ENCODE measurements around the gene ZFR. TPM values are rescaled to one million over a fixed set of nuclear protein-coding genes. Genes with fewer than 3 reads are reported as not detected.

Gene ZFR
- total RNA-seq, 1 donor from 2014 or later, result 77.1 TPM

DNA sequence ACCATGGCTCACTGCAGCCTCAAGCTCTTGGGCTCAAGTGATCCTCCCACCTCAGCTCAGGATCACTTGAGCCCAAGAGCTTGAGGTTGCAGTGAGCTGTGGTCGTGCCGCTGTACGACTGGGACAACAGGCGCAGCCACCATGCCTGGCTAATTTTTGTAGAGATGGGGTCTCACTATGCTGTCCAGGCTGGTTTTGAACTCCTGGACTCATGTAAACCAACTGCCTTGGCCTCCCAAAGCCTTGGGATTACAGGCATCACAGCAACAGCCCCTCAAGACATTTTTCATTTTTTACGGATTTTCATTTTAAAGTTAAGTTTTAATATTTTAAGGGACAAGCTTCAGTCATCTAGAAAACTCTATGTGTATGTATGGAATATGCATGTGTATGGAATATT, 78.9 kb downstream of the ZFR start:
- no peak for DNase-seq (ENCODE audit: low spot score)
- peaks cover 13% of the 10 kb centered on the region for H3K36me3 Mint-ChIP-seq (ENCODE audit: low read depth)

DNA sequence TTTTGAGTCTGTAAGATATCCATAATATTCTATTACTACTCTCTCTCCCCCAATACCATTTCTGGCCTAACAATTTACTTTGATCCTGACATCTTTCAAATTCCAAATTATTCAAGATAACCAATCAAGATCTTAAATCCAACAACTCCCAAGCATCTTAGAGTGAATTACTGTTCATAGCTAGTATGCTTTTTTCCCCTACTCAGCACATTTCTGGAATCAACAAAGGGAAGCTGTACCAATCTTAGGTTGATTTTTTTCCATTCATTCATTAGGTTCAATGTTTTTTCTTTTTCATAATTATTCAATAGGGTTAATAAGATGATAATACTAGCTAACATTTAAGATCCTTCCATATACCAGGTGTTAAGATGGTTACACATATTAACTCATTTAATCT, 81.5 kb downstream of the ZFR start:
- H3K4me3 Mint-ChIP-seq (ENCODE audit: unreplicated experiment), result no peak overlapping the region
- TF ChIP-seq, protein P1, sequence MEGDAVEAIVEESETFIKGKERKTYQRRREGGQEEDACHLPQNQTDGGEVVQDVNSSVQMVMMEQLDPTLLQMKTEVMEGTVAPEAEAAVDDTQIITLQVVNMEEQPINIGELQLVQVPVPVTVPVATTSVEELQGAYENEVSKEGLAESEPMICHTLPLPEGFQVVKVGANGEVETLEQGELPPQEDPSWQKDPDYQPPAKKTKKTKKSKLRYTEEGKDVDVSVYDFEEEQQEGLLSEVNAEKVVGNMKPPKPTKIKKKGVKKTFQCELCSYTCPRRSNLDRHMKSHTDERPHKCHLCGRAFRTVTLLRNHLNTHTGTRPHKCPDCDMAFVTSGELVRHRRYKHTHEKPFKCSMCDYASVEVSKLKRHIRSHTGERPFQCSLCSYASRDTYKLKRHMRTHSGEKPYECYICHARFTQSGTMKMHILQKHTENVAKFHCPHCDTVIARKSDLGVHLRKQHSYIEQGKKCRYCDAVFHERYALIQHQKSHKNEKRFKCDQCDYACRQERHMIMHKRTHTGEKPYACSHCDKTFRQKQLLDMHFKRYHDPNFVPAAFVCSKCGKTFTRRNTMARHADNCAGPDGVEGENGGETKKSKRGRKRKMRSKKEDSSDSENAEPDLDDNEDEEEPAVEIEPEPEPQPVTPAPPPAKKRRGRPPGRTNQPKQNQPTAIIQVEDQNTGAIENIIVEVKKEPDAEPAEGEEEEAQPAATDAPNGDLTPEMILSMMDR (IDR thresholded peaks at IDR 0.05), result no peak
- H3K36me3 Mint-ChIP-seq (ENCODE audit: low read depth), result peaks cover 11% of the 10 kb centered on the region
- no peak for DNase-seq (ENCODE audit: low spot score)
- no peak overlapping the region for H3K27ac Mint-ChIP-seq (ENCODE audit: unreplicated experiment)
- H3K27me3 Mint-ChIP-seq (ENCODE audit: low read depth), result no peaks in the 10 kb centered on the region
- H3K4me1 Mint-ChIP-seq (ENCODE audit: low read depth), result no peaks in the 10 kb centered on the region
- H3K9me3 Mint-ChIP-seq (ENCODE audit: low read depth), result no peaks in the 10 kb centered on the region

More for the DNA sequence above, 78.9 kb downstream of the ZFR start:
- TF ChIP-seq, protein P1 (IDR thresholded peaks at IDR 0.05), result no peak
- no peaks in the 10 kb centered on the region for H3K27me3 Mint-ChIP-seq (ENCODE audit: low read depth)
- H3K9me3 Mint-ChIP-seq (ENCODE audit: low read depth), result no peaks in the 10 kb centered on the region
- H3K27ac Mint-ChIP-seq (ENCODE audit: unreplicated experiment), result no peak overlapping the region
- H3K4me3 Mint-ChIP-seq (ENCODE audit: unreplicated experiment), result no peak overlapping the region
- peaks cover 11% of the 10 kb centered on the region for H3K4me1 Mint-ChIP-seq (ENCODE audit: low read depth)

DNA sequence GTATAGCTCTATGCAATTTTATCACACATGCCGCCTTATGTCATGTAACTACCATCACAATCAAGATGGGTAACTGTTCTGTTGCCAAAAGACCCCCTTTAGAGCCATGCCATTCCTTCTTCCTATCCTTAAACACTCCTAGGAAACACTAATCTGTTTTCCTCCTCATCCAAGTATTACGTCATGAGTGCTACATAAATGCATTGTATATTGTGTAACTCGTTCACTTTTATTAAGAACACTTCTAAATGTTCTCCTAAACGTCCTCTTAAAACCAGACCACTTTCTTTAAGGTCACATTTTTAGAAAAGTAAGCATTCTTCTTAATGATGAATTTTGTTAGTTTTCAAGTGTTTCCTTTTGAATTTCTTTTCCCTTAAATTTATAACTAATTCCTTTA, 82.0 kb downstream of the ZFR start:
- DNase-seq (ENCODE audit: low spot score), result no peak
- TF ChIP-seq, protein P1 (IDR thresholded peaks at IDR 0.05), result no peak
- Mint-ChIP-seq H3K4me3 (ENCODE audit: unreplicated experiment) (no peak overlapping the region), H3K4me1 (ENCODE audit: low read depth) (no peaks in the 10 kb centered on the region), H3K9me3 (ENCODE audit: low read depth) (no peaks in the 10 kb centered on the region), H3K27me3 (ENCODE audit: low read depth) (no peaks in the 10 kb centered on the region), H3K36me3 (ENCODE audit: low read depth) (peaks cover 11% of the 10 kb centered on the region), H3K27ac (ENCODE audit: unreplicated experiment) (no peak overlapping the region)

DNA sequence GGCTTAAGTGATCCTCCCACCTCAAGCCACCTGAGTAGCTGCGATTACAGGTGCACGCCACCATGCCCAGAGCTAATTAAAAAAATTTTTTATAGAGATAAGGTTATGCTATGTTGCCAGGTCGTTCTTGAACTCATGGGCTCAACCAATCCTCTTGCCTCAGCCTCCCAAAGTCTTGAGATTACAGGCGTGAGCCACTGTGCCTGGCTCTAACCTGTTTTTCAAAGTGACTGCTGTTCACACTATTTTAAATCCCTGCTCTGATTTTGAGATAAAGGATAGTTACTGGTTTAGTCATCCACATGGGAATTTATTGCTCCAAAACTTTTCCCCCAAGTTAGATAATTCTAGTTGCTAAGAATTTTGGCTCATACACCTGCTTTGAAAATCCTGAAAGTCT, 83.6 kb downstream of the ZFR start:
- Mint-ChIP-seq H3K27ac (ENCODE audit: unreplicated experiment) (no peak overlapping the region), H3K27me3 (ENCODE audit: low read depth) (no peaks in the 10 kb centered on the region), H3K4me1 (ENCODE audit: low read depth) (no peaks in the 10 kb centered on the region), H3K9me3 (ENCODE audit: low read depth) (no peaks in the 10 kb centered on the region), H3K4me3 (ENCODE audit: unreplicated experiment) (no peak overlapping the region), H3K36me3 (ENCODE audit: low read depth) (peaks cover 12% of the 10 kb centered on the region)
- no peak for DNase-seq (ENCODE audit: low spot score)
- TF ChIP-seq, protein P1 (IDR thresholded peaks at IDR 0.05), result no peak

DNA sequence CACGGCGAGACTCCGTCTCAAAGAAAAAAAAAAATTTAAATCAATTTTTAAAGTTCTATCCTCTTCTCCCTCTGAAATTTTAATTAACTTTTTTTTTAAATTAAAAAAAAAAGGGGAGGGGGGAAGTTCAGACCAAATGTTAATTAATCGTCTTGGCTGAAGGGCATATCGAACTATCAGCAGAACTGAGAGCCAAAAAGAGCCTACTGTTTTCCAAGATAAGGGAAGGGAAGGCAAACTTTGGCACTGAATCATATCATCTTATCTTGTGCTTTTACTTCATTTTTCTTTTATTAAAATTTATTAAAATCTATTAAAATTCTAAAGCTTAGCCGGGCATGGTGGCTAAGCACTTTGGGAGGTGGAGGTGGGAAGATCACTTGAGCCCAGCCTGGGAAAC, 85.9 kb downstream of the ZFR start:
- Mint-ChIP-seq H3K27ac (ENCODE audit: unreplicated experiment) (no peak overlapping the region), H3K27me3 (ENCODE audit: low read depth) (no peaks in the 10 kb centered on the region), H3K36me3 (ENCODE audit: low read depth) (peaks cover 19% of the 10 kb centered on the region), H3K4me1 (ENCODE audit: low read depth) (peaks cover 8% of the 10 kb centered on the region), H3K9me3 (ENCODE audit: low read depth) (no peaks in the 10 kb centered on the region), H3K4me3 (ENCODE audit: unreplicated experiment) (no peak overlapping the region)
- DNase-seq (ENCODE audit: low spot score), result no peak
- TF ChIP-seq, protein P1 (IDR thresholded peaks at IDR 0.05), result no peak

All from chondrocyte (in vitro differentiated cells).